Lower lobe of right lung (tissue), 2 donors: ENCODE data around the gene MAP3K5. TPM values are rescaled to one million over a fixed set of nuclear protein-coding genes. Genes with fewer than 3 reads are reported as not detected.

Experiments used
- ATAC-seq, 2 donors: fragments of 200-7000 bp; cut with Tn5 transposase; one replicate each; pipeline ENCODE4 v1.9.1; 2020 to 2022; ENCODE audit warnings: mild to moderate bottlenecking in 2 of 2, moderate library complexity in 2 of 2
- DNase-seq: peaks from one replicate; pipeline ENCODE4 v3.0.0-alpha.2; 2020
- H3K27ac ChIP-seq: fragments of 200-600 bp; one replicate; pipeline ENCODE4 v1.8.0; 2022
- H3K27me3 ChIP-seq: fragments of 200-600 bp; one replicate; pipeline ENCODE4 v1.8.0; 2022; ENCODE audit warnings: low read depth
- H3K36me3 ChIP-seq: fragments of 200-600 bp; one replicate; pipeline ENCODE4 v1.8.0; 2022; ENCODE audit warnings: mild to moderate bottlenecking
- H3K4me1 ChIP-seq: fragments of 200-600 bp; one replicate; pipeline ENCODE4 v1.8.0; 2022
- H3K4me3 ChIP-seq: fragments of 200-600 bp; one replicate; pipeline ENCODE4 v1.8.0; 2022; ENCODE audit warnings: mild to moderate bottlenecking
- H3K9me3 ChIP-seq: fragments of 200-600 bp; one replicate; pipeline ENCODE4 v1.8.0; 2022
- intact Hi-C: fragments of 100-400 bp; cut with DNase I; formaldehyde crosslinking; loops from one replicate; pipeline ENCODE4 v1.11.0; 2022
- total RNA-seq: library from RNA; stranded (reverse); fragmentation: NEBNext Ultra II Directional; extraction: Animal tissue kit (Norgen Biotek cat#: 25700); gene quantifications from one replicate; pipeline ENCODE4 v1.2.1, GENCODE V29; 2021
- TF ChIP-seq, protein P1 (sequence below): fragments of 200-600 bp; IDR thresholded peaks from one replicate; pipeline ENCODE4 v1.8.0; 2022; ENCODE audit warnings: antibody characterized with exemption, mild to moderate bottlenecking
- donor health status: DM: no; HTN: yes; CAD: no; lungs with severe emphysema.

MAP3K5 gene
- total RNA-seq, 1 donor from 2014 or later = 32.0 TPM

DNA sequence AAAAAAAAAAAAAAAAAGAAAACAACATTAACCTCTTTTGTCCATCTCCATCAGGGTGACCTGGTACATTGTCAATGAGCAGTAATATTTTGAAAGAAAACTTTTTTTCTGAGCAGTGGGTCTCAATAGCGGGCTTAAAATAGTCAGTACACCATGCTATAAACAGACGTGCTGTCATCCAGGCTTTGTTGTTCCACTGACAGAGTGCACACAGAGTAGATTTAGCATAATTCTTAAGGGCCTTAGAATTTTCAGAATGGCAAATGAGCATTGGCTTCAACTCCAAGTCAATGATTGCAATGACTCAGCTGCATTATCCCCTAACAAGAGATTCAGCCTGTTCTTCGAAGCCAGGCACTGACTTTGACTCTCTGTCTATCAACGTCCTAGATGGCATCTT lies 277.7 kb downstream of the MAP3K5 start:
- Histone ChIP-seq H3K27ac (no peak overlapping the region), H3K4me1 (no peaks in the 10 kb centered on the region), H3K9me3 (no peaks in the 10 kb centered on the region), H3K4me3 (no peak overlapping the region), H3K27me3 (no peaks in the 10 kb centered on the region), H3K36me3 (no peaks in the 10 kb centered on the region)
- ATAC-seq = no peak
- TF ChIP-seq, protein P1, sequence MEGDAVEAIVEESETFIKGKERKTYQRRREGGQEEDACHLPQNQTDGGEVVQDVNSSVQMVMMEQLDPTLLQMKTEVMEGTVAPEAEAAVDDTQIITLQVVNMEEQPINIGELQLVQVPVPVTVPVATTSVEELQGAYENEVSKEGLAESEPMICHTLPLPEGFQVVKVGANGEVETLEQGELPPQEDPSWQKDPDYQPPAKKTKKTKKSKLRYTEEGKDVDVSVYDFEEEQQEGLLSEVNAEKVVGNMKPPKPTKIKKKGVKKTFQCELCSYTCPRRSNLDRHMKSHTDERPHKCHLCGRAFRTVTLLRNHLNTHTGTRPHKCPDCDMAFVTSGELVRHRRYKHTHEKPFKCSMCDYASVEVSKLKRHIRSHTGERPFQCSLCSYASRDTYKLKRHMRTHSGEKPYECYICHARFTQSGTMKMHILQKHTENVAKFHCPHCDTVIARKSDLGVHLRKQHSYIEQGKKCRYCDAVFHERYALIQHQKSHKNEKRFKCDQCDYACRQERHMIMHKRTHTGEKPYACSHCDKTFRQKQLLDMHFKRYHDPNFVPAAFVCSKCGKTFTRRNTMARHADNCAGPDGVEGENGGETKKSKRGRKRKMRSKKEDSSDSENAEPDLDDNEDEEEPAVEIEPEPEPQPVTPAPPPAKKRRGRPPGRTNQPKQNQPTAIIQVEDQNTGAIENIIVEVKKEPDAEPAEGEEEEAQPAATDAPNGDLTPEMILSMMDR = no peak
- no peak for DNase-seq
- intact Hi-C loops = no loop called here

DNA sequence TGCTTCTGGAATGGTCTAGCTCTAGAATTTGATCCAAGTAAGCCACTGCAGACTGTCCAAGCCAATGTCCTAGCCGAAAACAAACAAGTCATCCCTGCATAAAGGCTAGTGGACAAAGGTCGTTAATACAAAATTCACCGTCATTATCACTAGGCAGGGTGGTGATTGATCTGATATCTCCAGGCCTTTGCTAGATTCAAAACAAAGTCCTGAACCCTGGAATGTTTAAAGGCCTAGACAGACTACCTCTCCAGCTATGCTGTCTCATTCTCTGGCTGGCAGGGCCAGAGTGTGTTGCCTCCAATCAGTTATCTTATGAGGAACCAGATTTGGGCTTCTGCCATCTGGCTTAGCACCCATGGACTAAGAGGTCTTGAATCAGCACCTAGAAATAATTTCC lies 280.4 kb downstream of the MAP3K5 start:
- Histone ChIP-seq H3K36me3 (no peaks in the 10 kb centered on the region), H3K9me3 (no peaks in the 10 kb centered on the region), H3K27ac (no peak overlapping the region), H3K27me3 (no peaks in the 10 kb centered on the region), H3K4me3 (no peak overlapping the region), H3K4me1 (no peaks in the 10 kb centered on the region)
- intact Hi-C loops = no loop called here
- DNase-seq (no peak), ATAC-seq (peak in 1 of 2 donors; percentile 57)
- TF ChIP-seq, protein P1 = no peak

DNA sequence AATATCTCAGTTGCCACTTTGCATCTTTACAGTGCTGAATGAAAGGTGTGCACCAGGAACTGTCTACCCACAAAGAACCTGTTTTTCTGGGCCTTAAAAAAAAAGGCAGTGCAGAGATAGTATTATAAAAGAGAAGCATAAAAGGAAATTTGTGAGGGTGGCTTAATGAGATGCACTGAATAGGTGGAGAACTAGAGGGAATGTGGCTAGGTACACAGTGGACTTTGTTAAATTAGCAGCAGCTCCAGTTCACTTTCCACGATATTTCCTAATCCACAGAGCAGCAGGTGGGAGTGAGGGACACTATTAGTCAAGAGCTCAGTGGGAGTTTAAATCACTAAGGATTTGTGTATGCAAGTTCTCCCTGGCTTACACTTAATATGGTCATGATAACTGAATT lies 280.9 kb downstream of the MAP3K5 start:
- DNase-seq = no peak
- Histone ChIP-seq H3K36me3 (no peaks in the 10 kb centered on the region), H3K4me1 (no peaks in the 10 kb centered on the region), H3K4me3 (no peak overlapping the region), H3K27ac (no peak overlapping the region), H3K9me3 (no peaks in the 10 kb centered on the region), H3K27me3 (no peaks in the 10 kb centered on the region)
- intact Hi-C loops = no loop called here
- peak in 1 of 2 donors; percentile 19 for ATAC-seq
- TF ChIP-seq, protein P1 = no peak

DNA sequence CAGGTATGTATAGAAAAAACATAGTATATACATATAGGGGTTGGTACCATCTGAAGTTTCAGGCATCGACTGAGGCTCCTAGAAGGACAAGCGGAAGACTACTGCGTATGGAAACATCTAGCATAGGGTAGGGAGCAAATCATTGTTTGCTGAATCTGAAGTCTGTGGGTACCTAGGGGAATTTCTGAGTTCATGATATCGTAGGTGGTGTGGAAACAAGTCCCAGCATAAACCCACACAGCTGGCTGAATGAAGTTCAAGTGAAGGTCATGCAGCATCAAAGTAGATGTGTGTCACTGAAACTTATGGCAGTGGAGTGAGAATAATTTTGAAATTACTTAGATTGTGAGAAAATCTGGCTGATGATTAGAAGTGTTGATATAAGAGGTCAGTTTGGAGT lies 281.5 kb downstream of the MAP3K5 start:
- H3K4me3 ChIP-seq = no peak overlapping the region
- H3K27ac ChIP-seq = no peak overlapping the region
- H3K36me3 ChIP-seq = no peaks in the 10 kb centered on the region
- DNase-seq (no peak), ATAC-seq (no peak)
- no peaks in the 10 kb centered on the region for H3K27me3 ChIP-seq
- TF ChIP-seq, protein P1 = no peak
- no peaks in the 10 kb centered on the region for H3K4me1 ChIP-seq
- no peaks in the 10 kb centered on the region for H3K9me3 ChIP-seq
- intact Hi-C loops = no loop called here

DNA sequence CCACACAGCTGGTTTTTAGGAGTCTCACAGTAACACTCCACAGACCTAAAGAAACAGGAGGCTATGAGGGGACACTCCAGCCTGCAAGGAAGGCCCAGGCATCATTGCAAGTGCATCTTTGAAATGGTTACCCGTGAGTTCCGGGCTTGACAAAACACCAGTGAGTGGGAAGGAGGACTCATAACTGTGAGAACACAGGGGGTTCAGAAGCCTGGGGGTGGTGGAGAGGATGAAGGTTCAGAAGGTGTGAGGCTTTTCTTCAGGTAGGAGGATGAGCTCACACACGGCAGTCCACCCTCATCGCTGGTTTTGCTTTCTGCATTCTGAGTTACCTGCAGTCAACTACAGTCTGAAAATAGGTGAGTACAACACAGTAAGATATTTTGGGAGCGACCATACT lies 282.0 kb downstream of the MAP3K5 start:
- no peaks in the 10 kb centered on the region for H3K27me3 ChIP-seq
- H3K4me3 ChIP-seq = no peak overlapping the region
- DNase-seq = no peak
- H3K36me3 ChIP-seq = no peaks in the 10 kb centered on the region
- no peak for ATAC-seq
- no peak overlapping the region for H3K27ac ChIP-seq
- H3K9me3 ChIP-seq = no peaks in the 10 kb centered on the region
- no peaks in the 10 kb centered on the region for H3K4me1 ChIP-seq
- TF ChIP-seq, protein P1 = no peak
- intact Hi-C loops = no loop called here
